GM10248 (cell line): ENCODE measurements around the gene PTPRB.

Source experiments
- CTCF ChIA-PET: fragments of 300-600 bp; sonication (Branson Sonifier 250); formaldehyde crosslinking; extraction: SDS; loops from one replicate; lab custom pipeline; 2021; ENCODE audit warnings: antibody characterized with exemption; lab: Yijun Ruan, JAX
- POLR2A ChIA-PET: fragments of 350-650 bp; sonication (Branson Sonifier 250); formaldehyde crosslinking; extraction: SDS; loops from one replicate; lab custom pipeline; 2020; ENCODE audit warnings: antibody characterized with exemption; lab: Yijun Ruan, JAX
- DNase-seq: peaks from one replicate; pipeline ENCODE4 v3.0.0; 2012; ENCODE audit errors: extremely low spot score
- TF ChIP-seq, protein P1 (sequence below): IDR thresholded peaks from 2 replicates; pipeline ENCODE4 v1.5.1; 2012; ENCODE audit warnings: mild to moderate bottlenecking, low read depth; ENCODE audit errors: extremely low read depth, missing control alignments, control extremely low read depth

PTPRB gene

GRCh38 chr12:70637303-70638085 is at the start of gene PTPRB:
Gene PTPRB (minus strand): TSS chr12:70637429. CDS start chr12:70637395, 34 bp downstream.
- no peak for DNase-seq
- ChIA-PET POLR2A (no interaction called here), CTCF (no interaction called here)
- TF ChIP-seq, protein P1, sequence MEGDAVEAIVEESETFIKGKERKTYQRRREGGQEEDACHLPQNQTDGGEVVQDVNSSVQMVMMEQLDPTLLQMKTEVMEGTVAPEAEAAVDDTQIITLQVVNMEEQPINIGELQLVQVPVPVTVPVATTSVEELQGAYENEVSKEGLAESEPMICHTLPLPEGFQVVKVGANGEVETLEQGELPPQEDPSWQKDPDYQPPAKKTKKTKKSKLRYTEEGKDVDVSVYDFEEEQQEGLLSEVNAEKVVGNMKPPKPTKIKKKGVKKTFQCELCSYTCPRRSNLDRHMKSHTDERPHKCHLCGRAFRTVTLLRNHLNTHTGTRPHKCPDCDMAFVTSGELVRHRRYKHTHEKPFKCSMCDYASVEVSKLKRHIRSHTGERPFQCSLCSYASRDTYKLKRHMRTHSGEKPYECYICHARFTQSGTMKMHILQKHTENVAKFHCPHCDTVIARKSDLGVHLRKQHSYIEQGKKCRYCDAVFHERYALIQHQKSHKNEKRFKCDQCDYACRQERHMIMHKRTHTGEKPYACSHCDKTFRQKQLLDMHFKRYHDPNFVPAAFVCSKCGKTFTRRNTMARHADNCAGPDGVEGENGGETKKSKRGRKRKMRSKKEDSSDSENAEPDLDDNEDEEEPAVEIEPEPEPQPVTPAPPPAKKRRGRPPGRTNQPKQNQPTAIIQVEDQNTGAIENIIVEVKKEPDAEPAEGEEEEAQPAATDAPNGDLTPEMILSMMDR = no peak

- ChIA-PET POLR2A (no interaction called here), CTCF (no interaction called here)
- no peak for DNase-seq
- TF ChIP-seq, protein P1 = no peak
Measured at GRCh38 chr12:70686907-70687306, 49.7 kb upstream of the PTPRB start.

GRCh38 chr12:70686299-70686698 is 49.1 kb upstream of the PTPRB start:
- no peak for DNase-seq
- POLR2A ChIA-PET = no interaction called here
- CTCF ChIA-PET = no interaction called here
- TF ChIP-seq, protein P1 = no peak

- no peak for DNase-seq
- TF ChIP-seq, protein P1 = no peak
- POLR2A ChIA-PET = no interaction called here
- CTCF ChIA-PET = no interaction called here
Measured at GRCh38 chr12:70683976-70684375, 46.7 kb upstream of the PTPRB start.

DNA sequence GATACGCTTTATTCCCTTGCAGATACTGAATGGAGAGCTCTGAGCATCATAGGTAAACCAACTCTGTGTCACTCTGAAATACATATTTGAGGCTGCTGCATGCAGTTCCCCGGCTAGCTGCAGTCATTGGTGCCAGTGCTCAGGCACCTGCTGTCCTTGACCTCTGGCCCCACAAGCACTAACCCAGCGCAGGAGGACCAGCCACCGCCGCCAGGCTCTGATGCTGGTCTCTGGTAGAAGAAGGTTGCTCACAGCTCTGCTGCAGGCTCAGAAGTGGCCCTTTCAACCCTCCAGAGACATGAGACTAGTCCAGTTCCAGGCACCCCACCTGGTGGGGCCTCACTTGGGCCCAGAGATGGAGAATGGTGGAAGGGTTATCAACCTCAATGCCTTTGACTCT is 34.5 kb upstream of the PTPRB start:
- ChIA-PET CTCF (no interaction called here), POLR2A (no interaction called here)
- TF ChIP-seq, protein P1 = no peak
- no peak for DNase-seq

- TF ChIP-seq, protein P1 = no peak
- ChIA-PET POLR2A (no interaction called here), CTCF (no interaction called here)
- no peak for DNase-seq
Measured at GRCh38 chr12:70670948-70671347, 33.7 kb upstream of the PTPRB start.

DNA sequence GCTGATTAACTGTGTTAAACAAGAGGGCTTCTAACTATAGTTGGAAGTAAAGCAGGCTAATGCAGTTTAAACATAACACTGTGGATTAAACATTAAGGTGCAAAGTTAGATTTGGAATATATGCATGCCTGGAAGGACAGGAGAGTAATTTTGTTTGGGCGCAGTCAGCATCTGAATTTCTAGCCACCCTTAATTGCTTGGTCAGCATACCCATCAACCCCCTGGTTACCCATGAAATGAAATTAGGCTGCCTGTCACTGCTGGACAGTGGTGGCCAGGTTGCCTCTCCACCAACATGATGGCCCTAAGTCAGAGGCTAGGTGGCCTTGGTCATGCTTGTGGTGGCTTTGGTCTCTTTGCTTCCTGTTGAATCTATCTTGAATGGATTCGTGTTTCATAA is 30.0 kb upstream of the PTPRB start:
- CTCF ChIA-PET = no interaction called here
- POLR2A ChIA-PET = no interaction called here

More for the DNA sequence above, 30.0 kb upstream of the PTPRB start:
- TF ChIP-seq, protein P1 = no peak
- DNase-seq = no peak
